A172 (cell line): ENCODE data around the gene ABLIM3. TPM values are rescaled to one million over a fixed set of nuclear protein-coding genes. Genes with fewer than 3 reads are reported as not detected.
A peak's percentile ranks its signal among the peaks of the same experiment; 100 is the strongest.

Experiments used
- DNase-seq: peaks from one replicate; pipeline ENCODE4 v3.0.0-alpha.2; 2015; ENCODE audit warnings: low spot score
- total RNA-seq: library from RNA; depleted of rRNA; stranded (reverse); fragments of >200 nt; shearing (Covaris generic); gene quantifications from 2 replicates; pipeline ENCODE4 v1.2.3, GENCODE V29; 2014

ABLIM3 gene
- total RNA-seq, 1 experiment from 2014 or later: 15.9 TPM

GRCh38 chr5:149157330-149157729, 16.0 kb downstream of the ABLIM3 start:
- no peak for DNase-seq

- DNase-seq: no peak
These were observed 19.0 kb downstream of the ABLIM3 start for GRCh38 chr5:149160291-149160787.

GRCh38 chr5:149161026-149161687, 19.9 kb downstream of the ABLIM3 start:
- DNase-seq: no peak

- DNase-seq: no peak
These were observed 20.6 kb downstream of the ABLIM3 start for GRCh38 chr5:149161850-149162249.

GRCh38 chr5:149162401-149163084, 21.2 kb downstream of the ABLIM3 start:
- peak; percentile 90 for DNase-seq

- no peak for DNase-seq
These were observed 23.4 kb downstream of the ABLIM3 start for GRCh38 chr5:149164731-149165130.

GRCh38 chr5:149166128-149166527, 24.8 kb downstream of the ABLIM3 start:
- DNase-seq: no peak

GRCh38 chr5:149166591-149167100, 25.4 kb downstream of the ABLIM3 start:
- no peak for DNase-seq

GRCh38 chr5:149168276-149168906, 27.1 kb downstream of the ABLIM3 start:
- DNase-seq: no peak

GRCh38 chr5:149170299-149170698, 29.0 kb downstream of the ABLIM3 start:
- DNase-seq: peak; percentile 66

GRCh38 chr5:149172261-149172660, 31.0 kb downstream of the ABLIM3 start:
- peak; percentile 89 for DNase-seq

- DNase-seq: no peak
These were observed 31.6 kb downstream of the ABLIM3 start for GRCh38 chr5:149172709-149173505.

- DNase-seq: peak; percentile 45
These were observed 33.5 kb downstream of the ABLIM3 start for GRCh38 chr5:149174847-149175234.

- DNase-seq: no peak
These were observed 34.2 kb downstream of the ABLIM3 start for GRCh38 chr5:149175346-149176105.

- no peak for DNase-seq
These were observed 36.1 kb downstream of the ABLIM3 start for GRCh38 chr5:149177339-149177843.

- DNase-seq: no peak
These were observed 36.7 kb downstream of the ABLIM3 start for GRCh38 chr5:149177911-149178565.

- DNase-seq: no peak
These were observed 40.4 kb downstream of the ABLIM3 start for GRCh38 chr5:149181732-149182131.

- no peak for DNase-seq
These were observed 40.9 kb downstream of the ABLIM3 start for GRCh38 chr5:149182241-149182640.

- no peak for DNase-seq
These were observed 43.8 kb downstream of the ABLIM3 start for GRCh38 chr5:149185067-149185466.

GRCh38 chr5:149186506-149186905, 45.2 kb downstream of the ABLIM3 start:
- DNase-seq: no peak
